Measurements from ENCODE around the gene C9orf78. TPM values are rescaled to one million over a fixed set of nuclear protein-coding genes. Genes with fewer than 3 reads are reported as not detected.
A peak's percentile ranks its signal among the peaks of the same experiment; 100 is the strongest.

Gene C9orf78
- total RNA-seq, 6 experiments from 2014 or later, result 25.2 to 39.8 (median 33.5) TPM

DNA sequence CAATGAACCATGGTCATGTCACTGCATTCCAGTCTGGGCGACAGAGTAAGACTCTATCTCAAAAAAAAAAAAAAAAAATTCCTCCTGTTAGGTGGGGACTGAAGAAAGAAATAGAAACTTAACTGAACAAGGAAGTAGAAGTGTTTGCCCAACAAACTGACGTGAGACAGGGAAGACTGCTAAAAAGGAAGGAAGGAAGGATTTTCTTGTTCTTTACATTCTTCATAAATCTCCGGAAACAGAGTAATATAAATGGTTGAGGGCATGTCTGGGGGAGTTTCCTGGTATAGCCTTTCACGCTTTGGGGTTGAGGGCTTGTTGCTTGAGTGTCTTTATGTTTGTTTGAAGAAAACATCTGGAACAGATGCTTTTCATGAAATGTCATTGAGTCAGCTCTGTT is 29.0 kb downstream of the C9orf78 start:
- WGBS (ENCODE audit: insufficient coverage, low coverage, low lambda C conversion rate, missing lambda C conversion rate), result 57% methylated on average over 4 of the region's 4 CpGs
- Histone ChIP-seq H3K4me3 (no peak overlapping the region), H3K27ac (no peak overlapping the region), H3K27me3 (no peaks in the 10 kb centered on the region), H3K4me1 (peaks cover 0 to 16% (median 6%) of the 10 kb centered on the region in 4 donors), H3K36me3 (peaks cover 0 to 20% (median 5%) of the 10 kb centered on the region in 4 donors), H3K9me3 (no peaks in the 10 kb centered on the region)
- intact Hi-C loops (cut with DNase I), result no loop called here
- DNase-seq, result no peak
- no peak for TF ChIP-seq POLR2A (IDR thresholded peaks at IDR 0.05)
- TF ChIP-seq CTCF (IDR thresholded peaks at IDR 0.05), result no peak
- no peak for ATAC-seq

DNA sequence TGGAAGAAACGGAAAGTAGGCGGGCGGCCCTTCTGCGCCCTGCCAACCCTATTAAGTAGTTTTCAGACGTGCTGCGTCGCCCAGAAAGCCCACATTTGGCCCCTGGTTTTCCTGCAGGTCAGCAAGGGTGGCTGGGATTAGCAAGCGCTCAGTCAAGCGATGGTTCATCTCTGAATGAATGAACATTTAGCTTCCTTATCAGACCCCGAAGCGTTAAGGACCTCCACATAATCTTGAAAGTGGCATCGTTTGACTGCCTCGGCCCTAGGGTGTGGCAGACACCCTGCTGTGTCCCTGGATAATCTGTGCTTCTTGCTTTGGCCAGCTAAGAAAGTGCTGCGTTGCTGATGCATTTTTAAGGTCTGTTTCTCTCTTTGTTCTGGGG is 31.4 kb downstream of the C9orf78 start:
- peaks cover 0 to 12% (median 2%) of the 10 kb centered on the region in 4 donors for H3K36me3 ChIP-seq
- ATAC-seq (no peak), DNase-seq (no peak)
- intact Hi-C loops (cut with DNase I), result no loop called here
- 0% methylated on average over 7 of the region's 14 CpGs for WGBS (ENCODE audit: insufficient coverage, low coverage, low lambda C conversion rate, missing lambda C conversion rate)
- peak overlapping the region; percentile 72 to 76 (median 73) for H3K27ac ChIP-seq
- H3K27me3 ChIP-seq, result no peaks in the 10 kb centered on the region
- H3K9me3 ChIP-seq, result no peaks in the 10 kb centered on the region
- peaks cover 0 to 9% (median 3%) of the 10 kb centered on the region in 4 donors for H3K4me1 ChIP-seq
- peak overlapping the region; percentile 66 to 97 (median 90) for H3K4me3 ChIP-seq
- TF ChIP-seq CTCF (IDR thresholded peaks at IDR 0.05), result no peak
- no peak for TF ChIP-seq POLR2A (IDR thresholded peaks at IDR 0.05)

GRCh38 chr9:129802833-129803675 is 32.0 kb downstream of the C9orf78 start, which contains the start of gene TOR1B:
Gene TOR1B, plus strand, starts transcription at chr9:129803184. Its CDS starts 29 bp downstream, at chr9:129803213.
- peak; percentile 98 to 99 (median 98) for ATAC-seq
- Histone ChIP-seq H3K4me1 (peaks cover 0 to 9% (median 3%) of the 10 kb centered on the region in 4 donors), H3K27me3 (no peaks in the 10 kb centered on the region), H3K36me3 (peaks cover 0 to 12% (median 2%) of the 10 kb centered on the region in 4 donors), H3K4me3 (peak within 1 kb of the TSS; percentile 66 to 97 (median 90)), H3K27ac (peak within 1 kb of the TSS; percentile 72 to 76 (median 73)), H3K9me3 (no peaks in the 10 kb centered on the region)
- under 1% methylated on average over 27 of the region's 93 CpGs for WGBS (ENCODE audit: insufficient coverage, low coverage, low lambda C conversion rate, missing lambda C conversion rate)
- peak; percentile 94 to 96 (median 96) for DNase-seq
- TF ChIP-seq CTCF (IDR thresholded peaks at IDR 0.05), result no peak
- TF ChIP-seq POLR2A (IDR thresholded peaks at IDR 0.05), result peak; percentile 71
- intact Hi-C loops (cut with DNase I), result no loop called here

- ATAC-seq (no peak), DNase-seq (no peak)
- 85% methylated on average over 17 of the region's 17 CpGs for WGBS (ENCODE audit: insufficient coverage, low coverage, low lambda C conversion rate, missing lambda C conversion rate)
- Histone ChIP-seq H3K9me3 (no peaks in the 10 kb centered on the region), H3K27me3 (no peaks in the 10 kb centered on the region), H3K4me1 (peaks cover 0 to 9% (median 3%) of the 10 kb centered on the region in 4 donors), H3K4me3 (no peak overlapping the region), H3K27ac (no peak overlapping the region), H3K36me3 (peaks cover 0 to 4% (median 0%) of the 10 kb centered on the region in 4 donors)
- no peak for TF ChIP-seq CTCF (IDR thresholded peaks at IDR 0.05)
- no peak for TF ChIP-seq POLR2A (IDR thresholded peaks at IDR 0.05)
- intact Hi-C loops (cut with DNase I), result no loop called here
These were observed 33.6 kb downstream of the C9orf78 start for GRCh38 chr9:129801504-129801903.
